Mesendoderm (in vitro differentiated cells): ENCODE measurements around the gene DYNC1I1.

ENCODE experiments used
- DNase-seq: peaks from one replicate; pipeline ENCODE4 v3.0.0; 2013
- H2AK5ac ChIP-seq: 2 replicates; pipeline ENCODE4 v1.6.1; 2013; ENCODE audit warnings: low read length, inconsistent platforms
- H2BK120ac ChIP-seq: 2 replicates; pipeline ENCODE4 v1.6.1; 2013; ENCODE audit warnings: low read depth, mild to moderate bottlenecking, low read length, moderate library complexity, mixed read lengths
- H2BK15ac ChIP-seq: replicated peaks from 2 replicates; pipeline ENCODE4 v1.6.1; 2013; ENCODE audit warnings: low read depth, mild to moderate bottlenecking, moderate library complexity
- H2BK5ac ChIP-seq: 2 replicates; pipeline ENCODE4 v1.6.1; 2013; ENCODE audit warnings: low read length, inconsistent platforms
- H3K18ac ChIP-seq: 2 replicates; pipeline ENCODE4 v1.6.1; 2013; ENCODE audit warnings: mild to moderate bottlenecking, low read length, mixed read lengths
- H3K23ac ChIP-seq: one replicate; pipeline ENCODE4 v1.6.1; 2013; ENCODE audit warnings: low read length
- H3K27ac ChIP-seq: 2 replicates; pipeline ENCODE4 v1.5.1; 2013; ENCODE audit warnings: low read depth, mild to moderate bottlenecking, inconsistent platforms, low read length, moderate library complexity
- H3K27me3 ChIP-seq: 2 replicates; pipeline ENCODE4 v1.6.1; 2013; ENCODE audit warnings: low read length, control low read depth, mild to moderate bottlenecking, inconsistent platforms; ENCODE audit not compliant: insufficient read depth, poor library complexity
- H3K36me3 ChIP-seq: 2 replicates; pipeline ENCODE4 v1.6.1; 2013; ENCODE audit warnings: low read length, inconsistent platforms; ENCODE audit not compliant: control insufficient read depth, insufficient read depth
- H3K4ac ChIP-seq: one replicate; pipeline ENCODE4 v1.6.1; 2013; ENCODE audit warnings: low read depth, mild to moderate bottlenecking, low read length, moderate library complexity
- H3K4me1 ChIP-seq: 2 replicates; pipeline ENCODE4 v1.6.1; 2013; ENCODE audit warnings: low read depth, low read length, inconsistent platforms; ENCODE audit not compliant: control insufficient read depth
- H3K4me2 ChIP-seq: 2 replicates; pipeline ENCODE4 v1.6.1; 2013; ENCODE audit warnings: low read length
- H3K4me3 ChIP-seq: 2 replicates; pipeline ENCODE4 v1.5.1; 2013; ENCODE audit warnings: mild to moderate bottlenecking, low read length
- H3K56ac ChIP-seq: one replicate; pipeline ENCODE4 v1.6.1; 2013; ENCODE audit warnings: low read length
- H3K79me1 ChIP-seq: 2 replicates; pipeline ENCODE4 v1.6.1; 2013; ENCODE audit warnings: low read length, inconsistent platforms
- H3K79me2 ChIP-seq: 2 replicates; pipeline ENCODE4 v1.6.1; 2013; ENCODE audit warnings: mild to moderate bottlenecking, low read length; ENCODE audit not compliant: control insufficient read depth, insufficient read depth
- H3K9ac ChIP-seq: 2 replicates; pipeline ENCODE4 v1.6.1; 2013; ENCODE audit warnings: low read length, inconsistent platforms
- H4K5ac ChIP-seq: one replicate; pipeline ENCODE4 v1.6.1; 2013; ENCODE audit warnings: low read length
- H4K8ac ChIP-seq: one replicate; pipeline ENCODE4 v1.6.1; 2013; ENCODE audit warnings: low read depth, mild to moderate bottlenecking, control low read depth, low read length, moderate library complexity
- WGBS: extraction: QIAGEN DNeasy Blood & Tissue Kit; methylation state at CpG from one replicate; pipeline ENCODE4 v1.1.7; 2013; ENCODE audit warnings: low lambda C conversion rate, missing lambda C conversion rate; ENCODE audit not compliant: insufficient coverage; ENCODE audit errors: extremely low coverage; 5-methylcytosine and 5-hydroxymethylcytosine counted together

The DYNC1I1 gene

DNA sequence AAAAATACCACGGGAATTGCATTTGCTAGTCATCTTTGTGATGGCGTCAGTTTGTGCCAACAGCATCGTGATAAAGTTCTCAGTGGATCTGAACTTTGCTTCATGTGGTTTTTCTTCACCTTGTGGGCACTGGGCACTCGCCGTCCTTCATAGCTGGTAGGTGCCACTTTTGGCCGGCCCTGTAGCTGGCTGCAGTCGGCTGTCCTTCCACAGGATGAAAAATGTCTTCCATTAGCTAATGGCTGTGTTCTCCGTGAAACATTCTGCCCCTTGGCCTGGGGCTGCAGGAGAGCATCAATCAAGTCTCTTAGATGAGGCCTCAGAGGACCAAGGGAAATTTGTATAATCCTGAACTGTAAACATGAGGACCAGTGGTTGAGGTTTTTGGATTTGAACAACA, 145.3 kb downstream of the DYNC1I1 start:
- H4K8ac ChIP-seq, result no peak overlapping the region
- no peak overlapping the region for H4K5ac ChIP-seq
- no peak overlapping the region for H2BK120ac ChIP-seq
- H3K79me2 ChIP-seq, result no peaks in the 10 kb centered on the region
- H3K56ac ChIP-seq, result no peak overlapping the region
- H3K27ac ChIP-seq, result no peak overlapping the region
- no peak overlapping the region for H3K9ac ChIP-seq
- no peak for DNase-seq
- no peak overlapping the region for H3K23ac ChIP-seq
- no peak overlapping the region for H2BK5ac ChIP-seq
- H3K18ac ChIP-seq, result no peak overlapping the region
- H3K4ac ChIP-seq, result no peak overlapping the region
- H3K36me3 ChIP-seq, result no peaks in the 10 kb centered on the region
- H3K79me1 ChIP-seq, result no peaks in the 10 kb centered on the region
- no peak overlapping the region for H3K4me2 ChIP-seq
- no peaks in the 10 kb centered on the region for H3K27me3 ChIP-seq
- no CpG with 5 or more reads among the region's 8 CpGs for WGBS
- H3K4me3 ChIP-seq, result no peak overlapping the region
- no peaks in the 10 kb centered on the region for H3K4me1 ChIP-seq
- no peak overlapping the region for H2AK5ac ChIP-seq
- H2BK15ac ChIP-seq, result no peak overlapping the region

DNA sequence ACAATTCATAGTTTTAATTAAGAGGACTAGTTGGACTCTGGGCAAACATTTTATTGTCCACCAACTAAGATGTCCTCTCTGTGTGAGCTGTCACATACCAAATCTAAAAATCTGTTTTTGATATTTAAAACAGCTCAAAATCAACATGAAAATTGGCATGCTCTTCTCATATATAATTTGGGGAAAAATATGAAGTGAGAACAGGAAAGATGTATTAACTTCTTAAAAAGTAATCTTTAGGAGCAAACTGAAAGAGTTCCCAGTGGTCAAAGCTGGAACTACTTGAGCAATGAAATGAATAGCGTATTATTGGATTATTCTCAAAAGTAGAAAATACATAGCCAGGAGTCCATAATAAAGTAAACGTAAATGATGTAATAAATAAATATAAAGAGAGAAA, 147.2 kb downstream of the DYNC1I1 start:
- Histone ChIP-seq H3K4me1 (no peaks in the 10 kb centered on the region), H3K79me2 (no peaks in the 10 kb centered on the region), H2BK5ac (no peak overlapping the region), H3K4ac (no peak overlapping the region), H3K36me3 (no peaks in the 10 kb centered on the region), H3K23ac (no peak overlapping the region), H3K18ac (no peak overlapping the region), H3K4me2 (no peak overlapping the region), H2BK15ac (no peak overlapping the region), H3K9ac (no peak overlapping the region), H3K27ac (no peak overlapping the region), H3K79me1 (no peaks in the 10 kb centered on the region), H2BK120ac (no peak overlapping the region), H4K8ac (no peak overlapping the region), H3K4me3 (no peak overlapping the region), H3K27me3 (no peaks in the 10 kb centered on the region), H3K56ac (no peak overlapping the region), H4K5ac (no peak overlapping the region), H2AK5ac (no peak overlapping the region)
- WGBS, result no CpG with 5 or more reads among the region's 2 CpGs
- DNase-seq, result no peak

DNA sequence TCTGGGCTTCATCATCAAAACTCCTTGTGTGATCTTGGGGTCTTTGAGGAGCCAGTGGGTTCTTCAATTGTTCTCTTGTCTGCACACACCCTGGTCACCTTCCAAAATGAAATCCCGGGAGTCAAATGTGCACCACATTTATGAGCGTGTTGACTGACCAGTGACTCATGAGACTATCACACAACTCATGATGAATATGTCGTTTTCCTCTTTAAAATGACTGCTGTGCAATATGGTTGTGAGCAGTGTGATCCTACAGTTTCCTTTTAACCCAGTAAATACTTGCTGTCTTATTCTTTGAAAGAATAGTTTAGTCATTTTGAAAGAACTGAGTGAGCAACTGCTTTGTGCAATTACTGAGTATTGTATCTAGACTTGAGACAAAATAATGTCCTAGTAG, 149.2 kb downstream of the DYNC1I1 start:
- no peak overlapping the region for H3K4me2 ChIP-seq
- H2BK120ac ChIP-seq, result no peak overlapping the region
- no peaks in the 10 kb centered on the region for H3K4me1 ChIP-seq
- no peaks in the 10 kb centered on the region for H3K36me3 ChIP-seq
- H2BK5ac ChIP-seq, result no peak overlapping the region
- H3K4me3 ChIP-seq, result no peak overlapping the region
- WGBS, result no CpG with 5 or more reads among the region's 3 CpGs
- no peak overlapping the region for H2AK5ac ChIP-seq
- H4K5ac ChIP-seq, result no peak overlapping the region
- no peak overlapping the region for H4K8ac ChIP-seq
- no peak overlapping the region for H3K4ac ChIP-seq
- no peak for DNase-seq
- no peak overlapping the region for H3K23ac ChIP-seq
- H3K9ac ChIP-seq, result no peak overlapping the region
- no peaks in the 10 kb centered on the region for H3K27me3 ChIP-seq
- no peak overlapping the region for H2BK15ac ChIP-seq
- no peak overlapping the region for H3K27ac ChIP-seq
- H3K79me2 ChIP-seq, result no peaks in the 10 kb centered on the region
- H3K18ac ChIP-seq, result no peak overlapping the region
- no peaks in the 10 kb centered on the region for H3K79me1 ChIP-seq
- no peak overlapping the region for H3K56ac ChIP-seq

DNA sequence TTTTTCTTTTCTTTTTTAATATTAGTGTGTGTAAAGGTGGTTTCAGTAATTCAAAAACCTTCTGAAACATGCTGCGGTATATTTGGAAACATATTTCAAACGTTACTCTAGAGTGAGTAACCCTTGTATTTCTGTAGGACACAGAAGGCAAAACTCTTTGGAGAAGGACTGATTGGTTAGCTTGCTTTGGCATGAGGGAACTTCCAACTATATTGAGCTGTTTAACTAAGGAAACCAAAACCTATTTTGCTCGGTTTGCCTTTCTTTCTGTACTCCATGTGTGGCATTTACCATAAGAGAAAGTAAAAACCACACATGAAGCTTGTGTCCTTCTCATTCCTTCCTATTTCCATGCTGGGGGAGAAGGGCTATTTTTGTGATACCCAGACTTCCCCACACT, 149.8 kb downstream of the DYNC1I1 start:
- Histone ChIP-seq H3K4me2 (no peak overlapping the region), H3K4ac (no peak overlapping the region), H4K8ac (no peak overlapping the region), H2BK120ac (no peak overlapping the region), H3K4me3 (no peak overlapping the region), H3K56ac (no peak overlapping the region), H2BK15ac (no peak overlapping the region), H3K79me1 (no peaks in the 10 kb centered on the region), H3K27me3 (no peaks in the 10 kb centered on the region), H4K5ac (no peak overlapping the region), H3K18ac (no peak overlapping the region), H3K27ac (no peak overlapping the region), H3K23ac (no peak overlapping the region), H2AK5ac (no peak overlapping the region), H3K9ac (no peak overlapping the region), H3K36me3 (no peaks in the 10 kb centered on the region), H2BK5ac (no peak overlapping the region), H3K4me1 (no peaks in the 10 kb centered on the region), H3K79me2 (no peaks in the 10 kb centered on the region)
- WGBS, result no CpG with 5 or more reads among the region's 3 CpGs
- DNase-seq, result no peak

DNA sequence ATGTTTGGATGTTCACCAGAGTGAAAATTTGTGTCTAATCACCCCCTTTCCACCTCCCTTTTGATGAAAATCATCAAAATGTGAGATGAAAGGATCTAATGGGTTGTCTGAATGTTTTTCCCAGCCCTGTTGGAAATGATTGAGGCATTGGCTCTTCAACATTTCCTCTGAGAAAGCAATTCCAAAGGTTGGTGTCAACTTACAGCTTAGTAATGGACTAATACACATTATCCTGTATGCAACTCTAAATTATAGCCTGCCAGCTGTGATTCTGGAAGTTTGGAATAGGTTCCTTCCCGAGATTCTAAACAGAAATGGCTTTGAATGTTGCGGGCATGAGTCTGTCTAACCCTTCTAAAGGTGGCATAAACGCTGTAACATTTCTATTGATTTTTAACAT, 152.9 kb downstream of the DYNC1I1 start:
- Histone ChIP-seq H3K36me3 (no peaks in the 10 kb centered on the region), H3K56ac (no peak overlapping the region), H3K18ac (no peak overlapping the region), H4K8ac (no peak overlapping the region), H2BK5ac (no peak overlapping the region), H3K9ac (no peak overlapping the region), H3K27ac (no peak overlapping the region), H3K4me2 (no peak overlapping the region), H3K4me3 (no peak overlapping the region), H3K23ac (no peak overlapping the region), H4K5ac (no peak overlapping the region), H2BK15ac (no peak overlapping the region), H3K79me2 (no peaks in the 10 kb centered on the region), H3K4me1 (no peaks in the 10 kb centered on the region), H3K4ac (no peak overlapping the region), H3K79me1 (no peaks in the 10 kb centered on the region), H3K27me3 (no peaks in the 10 kb centered on the region), H2BK120ac (no peak overlapping the region), H2AK5ac (no peak overlapping the region)
- WGBS, result no CpG with 5 or more reads among the region's 3 CpGs
- no peak for DNase-seq

DNA sequence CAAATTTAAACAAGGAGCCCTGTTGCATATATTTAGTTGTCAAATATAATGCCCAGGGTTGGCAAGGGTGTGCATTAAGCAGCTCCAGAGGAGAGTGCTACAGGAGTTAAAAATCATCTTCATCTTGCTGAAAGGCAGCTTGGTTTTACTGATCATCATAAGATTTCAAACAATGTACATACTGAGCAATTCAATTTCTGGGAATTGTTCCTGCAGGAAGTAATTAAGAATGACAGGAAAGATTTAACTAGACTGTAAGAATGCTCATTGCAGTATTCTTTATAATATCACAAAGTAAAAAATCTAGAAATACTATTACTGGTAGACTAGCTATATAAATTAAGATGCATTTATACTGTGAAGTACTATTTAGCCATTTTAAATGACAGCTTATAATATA, 153.6 kb downstream of the DYNC1I1 start:
- no peak overlapping the region for H3K18ac ChIP-seq
- H4K5ac ChIP-seq, result no peak overlapping the region
- DNase-seq, result no peak
- no peaks in the 10 kb centered on the region for H3K4me1 ChIP-seq
- H3K4me3 ChIP-seq, result no peak overlapping the region
- H2AK5ac ChIP-seq, result no peak overlapping the region
- no peak overlapping the region for H3K56ac ChIP-seq
- no peak overlapping the region for H2BK5ac ChIP-seq
- H3K79me2 ChIP-seq, result no peaks in the 10 kb centered on the region
- H3K4me2 ChIP-seq, result no peak overlapping the region
- no peak overlapping the region for H2BK15ac ChIP-seq
- no peak overlapping the region for H3K4ac ChIP-seq
- H3K9ac ChIP-seq, result no peak overlapping the region
- no peak overlapping the region for H3K27ac ChIP-seq
- no peaks in the 10 kb centered on the region for H3K36me3 ChIP-seq
- H2BK120ac ChIP-seq, result no peak overlapping the region
- H3K79me1 ChIP-seq, result no peaks in the 10 kb centered on the region
- H3K27me3 ChIP-seq, result no peaks in the 10 kb centered on the region
- no peak overlapping the region for H3K23ac ChIP-seq
- no peak overlapping the region for H4K8ac ChIP-seq
